HL-60 (cell line): ENCODE data around the gene SLC16A5.

ENCODE experiments used
- DNase-seq, 2 experiments: peaks; one replicate each; pipeline ENCODE4 v3.0.0-alpha.2; 2010 to 2020; ENCODE audit warnings: low read depth in 1 of 2, low spot score in 1 of 2
- H3K27ac ChIP-seq: fragments of 250-450 bp; sonication (Bioruptor Pico); replicated peaks from 2 replicates; pipeline ENCODE4 v1.5.1; 2020; ENCODE audit warnings: mild to moderate bottlenecking, moderate library complexity
- H3K27me3 ChIP-seq: fragments of 250-450 bp; sonication (Bioruptor Pico); 2 replicates; pipeline ENCODE4 v1.5.1; 2021; ENCODE audit warnings: mild to moderate bottlenecking, moderate library complexity; ENCODE audit not compliant: insufficient read depth, poor library complexity, severe bottlenecking
- H3K4me3 ChIP-seq: replicated peaks from 2 replicates; pipeline ENCODE4 v1.5.1; 2011; ENCODE audit warnings: mild to moderate bottlenecking, control low read depth, low read length; ENCODE audit not compliant: insufficient read depth
- CTCF ChIP-seq: IDR thresholded peaks from one replicate; pipeline ENCODE4 v1.5.1; 2011; ENCODE audit warnings: low read length, control low read depth, inconsistent platforms; ENCODE audit not compliant: insufficient read depth
- GABPA ChIP-seq: IDR thresholded peaks from 2 replicates; pipeline ENCODE4 v1.6.1; 2012; ENCODE audit warnings: low read depth
- POLR2AphosphoS5 ChIP-seq: IDR thresholded peaks from 2 replicates; pipeline ENCODE4 v1.6.1; 2012; ENCODE audit warnings: low read depth
- REST ChIP-seq: IDR thresholded peaks from 2 replicates; pipeline ENCODE4 v1.6.1; 2012; ENCODE audit warnings: low read depth; ENCODE audit not compliant: insufficient replicate concordance
- SPI1 ChIP-seq: IDR thresholded peaks from 2 replicates; pipeline ENCODE4 v1.6.1; 2012; ENCODE audit warnings: low read depth, mild to moderate bottlenecking, borderline replicate concordance

The SLC16A5 gene

GRCh38 chr17:75081611-75082540 is 5.9 kb upstream of the SLC16A5 start:
- Histone ChIP-seq H3K4me3 (no peak overlapping the region), H3K27me3 (no peaks in the 10 kb centered on the region), H3K27ac (no peak overlapping the region)
- no peak for DNase-seq
- TF ChIP-seq SPI1: no peak
- no peak for TF ChIP-seq CTCF
- TF ChIP-seq POLR2AphosphoS5: no peak
- TF ChIP-seq REST: no peak
- no peak for TF ChIP-seq GABPA

GRCh38 chr17:75082683-75083082 is 5.1 kb upstream of the SLC16A5 start:
- no peak for DNase-seq
- H3K27ac ChIP-seq: no peak overlapping the region
- no peaks in the 10 kb centered on the region for H3K27me3 ChIP-seq
- H3K4me3 ChIP-seq: no peak overlapping the region
- TF ChIP-seq SPI1 (no peak), GABPA (no peak), CTCF (no peak), POLR2AphosphoS5 (no peak), REST (no peak)

- Histone ChIP-seq H3K27ac (no peak overlapping the region), H3K4me3 (no peak overlapping the region), H3K27me3 (no peaks in the 10 kb centered on the region)
- TF ChIP-seq SPI1 (no peak), REST (no peak), POLR2AphosphoS5 (no peak), CTCF (no peak), GABPA (no peak)
- DNase-seq: no peak
These were observed 3.6 kb upstream of the SLC16A5 start for GRCh38 chr17:75084039-75084660.
